Measurements from ENCODE around the gene COMMD10. TPM values are rescaled to one million over a fixed set of nuclear protein-coding genes. Genes with fewer than 3 reads are reported as not detected.

COMMD10 gene
- total and polyA plus RNA-seq, 2 of the 4 experiments (the other 2 are of a cell fraction), result 12.8 to 20.4 TPM

DNA sequence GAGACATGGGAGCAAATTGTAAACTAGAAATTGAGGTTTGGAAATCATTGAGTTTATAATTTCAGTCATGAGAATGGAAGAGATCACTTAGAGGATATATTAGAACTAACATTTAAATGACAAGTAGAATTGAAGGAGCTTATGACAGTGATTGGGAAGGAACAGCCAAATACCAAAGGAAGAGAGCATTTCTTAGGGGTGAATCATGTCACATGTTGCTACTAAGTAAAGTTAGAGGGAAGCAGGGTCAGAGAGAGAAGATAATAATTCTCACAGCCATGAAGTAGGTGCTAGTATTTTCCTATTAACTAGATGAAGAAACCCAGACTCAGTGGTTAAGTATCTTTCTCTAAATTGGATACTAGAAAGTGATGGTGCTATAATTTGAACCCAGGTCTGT, 59.3 kb downstream of the COMMD10 start:
- no peak overlapping the region for H3K14ac ChIP-seq (replicated peaks; ENCODE audit: low read depth, low read length)
- peaks cover 5% of the 10 kb centered on the region in 2 experiments; a peak in 2 of 4 replicates for H3K79me1 ChIP-seq (ENCODE audit: low read depth in 1 of 2, low read length in 2 of 2)
- H2BK20ac ChIP-seq (ENCODE audit: low read depth, low read length), result no peak overlapping the region
- dilution Hi-C loops (cut with HindIII; ENCODE audit: low sequenced_read_pairs, unreplicated experiment), result no loop called here
- intact Hi-C loops (cut with micrococcal nuclease), result no loop called here
- H2BK120ac ChIP-seq (ENCODE audit: low read depth, low read length), result no peak overlapping the region
- no peaks in the 10 kb centered on the region for H4K20me1 ChIP-seq (ENCODE audit: insufficient read depth, low read length)
- no peak overlapping the region for H3K27ac ChIP-seq (ENCODE audit: insufficient read depth, low read length)
- no peak overlapping the region for H3K56ac ChIP-seq (ENCODE audit: extremely low read depth, insufficient read depth, low read length)
- H3K27me3 ChIP-seq (ENCODE audit: control insufficient read depth, insufficient read depth, low read length), result no peaks in the 10 kb centered on the region
- ChIA-PET POLR2A (ENCODE audit: unreplicated experiment) (no interaction called here), CTCF (no interaction called here)
- H2BK5ac ChIP-seq (ENCODE audit: low read depth, low read length, poor library complexity, severe bottlenecking), result no peak overlapping the region
- H3K9ac ChIP-seq (ENCODE audit: low read depth, low read length), result no peak overlapping the region
- no peak overlapping the region for H2BK15ac ChIP-seq (ENCODE audit: low read depth, low read length)
- no peaks in the 10 kb centered on the region for H3K9me3 ChIP-seq (ENCODE audit: control insufficient read depth, insufficient read depth, low read length)
- no peak overlapping the region for H2AK9ac ChIP-seq (replicated peaks; ENCODE audit: low read depth, low read length, poor library complexity)
- no peaks in the 10 kb centered on the region for H3K36me3 ChIP-seq (ENCODE audit: control insufficient read depth, insufficient read depth, low read length)
- no peak overlapping the region for H4K5ac ChIP-seq (ENCODE audit: low read depth, low read length)
- no peaks in the 10 kb centered on the region for H3K4me1 ChIP-seq (ENCODE audit: control insufficient read depth, insufficient read depth, low read length)
- H3K4me3 ChIP-seq (ENCODE audit: insufficient read depth, low read depth, low read length), result no peak overlapping the region
- H3K4me2 ChIP-seq (ENCODE audit: low read depth, low read length), result no peak overlapping the region
- H3K9me1 ChIP-seq (ENCODE audit: insufficient read depth, low read length), result no peaks in the 10 kb centered on the region
- H4K8ac ChIP-seq (ENCODE audit: low read depth in 2 of 2, low read length in 2 of 2), result no peak overlapping the region
- H2AK5ac ChIP-seq (ENCODE audit: low read depth, low read length), result no peak overlapping the region
- H3K18ac ChIP-seq (ENCODE audit: low read depth, low read length), result no peak overlapping the region
- in situ Hi-C loops (cut with MboI; ENCODE audit: low sequenced_read_pairs), result no loop called here
- ATAC-seq (ENCODE audit: low read depth), result peak; percentile 66
- no peak overlapping the region for H3K4ac ChIP-seq (ENCODE audit: low read depth, low read length)
- H4K91ac ChIP-seq (ENCODE audit: insufficient read depth, low read depth, low read length), result no peak overlapping the region
- TF ChIP-seq, protein P1, sequence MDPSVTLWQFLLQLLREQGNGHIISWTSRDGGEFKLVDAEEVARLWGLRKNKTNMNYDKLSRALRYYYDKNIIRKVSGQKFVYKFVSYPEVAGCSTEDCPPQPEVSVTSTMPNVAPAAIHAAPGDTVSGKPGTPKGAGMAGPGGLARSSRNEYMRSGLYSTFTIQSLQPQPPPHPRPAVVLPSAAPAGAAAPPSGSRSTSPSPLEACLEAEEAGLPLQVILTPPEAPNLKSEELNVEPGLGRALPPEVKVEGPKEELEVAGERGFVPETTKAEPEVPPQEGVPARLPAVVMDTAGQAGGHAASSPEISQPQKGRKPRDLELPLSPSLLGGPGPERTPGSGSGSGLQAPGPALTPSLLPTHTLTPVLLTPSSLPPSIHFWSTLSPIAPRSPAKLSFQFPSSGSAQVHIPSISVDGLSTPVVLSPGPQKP (IDR thresholded peaks at IDR 0.05; ENCODE audit: borderline replicate concordance, low read depth, low read length), result no peak
- no peak for TF ChIP-seq RFX5 (IDR thresholded peaks at IDR 0.05; ENCODE audit: low read depth, low read length)
- no peak for TF ChIP-seq CEBPB (IDR thresholded peaks at IDR 0.05; ENCODE audit: low read depth, low read length)
- no peak for TF ChIP-seq SMC3 (IDR thresholded peaks at IDR 0.05; ENCODE audit: low read depth, low read length)
- TF ChIP-seq MAFK (IDR thresholded peaks at IDR 0.05; ENCODE audit: low read depth, low read length), result no peak
- TF ChIP-seq CHD1 (IDR thresholded peaks at IDR 0.05; ENCODE audit: low read depth, low read length), result no peak
- no peak for TF ChIP-seq POLR2A (IDR thresholded peaks at IDR 0.05; ENCODE audit: low read depth, low read length)
- no peak for TF ChIP-seq FOS (IDR thresholded peaks at IDR 0.05; ENCODE audit: low read depth, low read length)
- no peak for TF ChIP-seq RCOR1 (IDR thresholded peaks at IDR 0.05; ENCODE audit: insufficient replicate concordance, low read length)
- TF ChIP-seq MAZ (IDR thresholded peaks at IDR 0.05; ENCODE audit: borderline replicate concordance, low read depth, low read length), result no peak
- no peak for TF ChIP-seq RAD21 (IDR thresholded peaks at IDR 0.05; ENCODE audit: low read length)
- TF ChIP-seq, protein P2, sequence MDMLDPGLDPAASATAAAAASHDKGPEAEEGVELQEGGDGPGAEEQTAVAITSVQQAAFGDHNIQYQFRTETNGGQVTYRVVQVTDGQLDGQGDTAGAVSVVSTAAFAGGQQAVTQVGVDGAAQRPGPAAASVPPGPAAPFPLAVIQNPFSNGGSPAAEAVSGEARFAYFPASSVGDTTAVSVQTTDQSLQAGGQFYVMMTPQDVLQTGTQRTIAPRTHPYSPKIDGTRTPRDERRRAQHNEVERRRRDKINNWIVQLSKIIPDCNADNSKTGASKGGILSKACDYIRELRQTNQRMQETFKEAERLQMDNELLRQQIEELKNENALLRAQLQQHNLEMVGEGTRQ (IDR thresholded peaks at IDR 0.05; ENCODE audit: low read depth, low read length), result no peak
- TF ChIP-seq, protein P3, sequence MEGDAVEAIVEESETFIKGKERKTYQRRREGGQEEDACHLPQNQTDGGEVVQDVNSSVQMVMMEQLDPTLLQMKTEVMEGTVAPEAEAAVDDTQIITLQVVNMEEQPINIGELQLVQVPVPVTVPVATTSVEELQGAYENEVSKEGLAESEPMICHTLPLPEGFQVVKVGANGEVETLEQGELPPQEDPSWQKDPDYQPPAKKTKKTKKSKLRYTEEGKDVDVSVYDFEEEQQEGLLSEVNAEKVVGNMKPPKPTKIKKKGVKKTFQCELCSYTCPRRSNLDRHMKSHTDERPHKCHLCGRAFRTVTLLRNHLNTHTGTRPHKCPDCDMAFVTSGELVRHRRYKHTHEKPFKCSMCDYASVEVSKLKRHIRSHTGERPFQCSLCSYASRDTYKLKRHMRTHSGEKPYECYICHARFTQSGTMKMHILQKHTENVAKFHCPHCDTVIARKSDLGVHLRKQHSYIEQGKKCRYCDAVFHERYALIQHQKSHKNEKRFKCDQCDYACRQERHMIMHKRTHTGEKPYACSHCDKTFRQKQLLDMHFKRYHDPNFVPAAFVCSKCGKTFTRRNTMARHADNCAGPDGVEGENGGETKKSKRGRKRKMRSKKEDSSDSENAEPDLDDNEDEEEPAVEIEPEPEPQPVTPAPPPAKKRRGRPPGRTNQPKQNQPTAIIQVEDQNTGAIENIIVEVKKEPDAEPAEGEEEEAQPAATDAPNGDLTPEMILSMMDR (conservative IDR thresholded peaks at IDR 0.05; ENCODE audit: low read depth, low read length), result no peak
- peak; percentile 50 for DNase-seq
- no TSS peak for BruUV-seq (replicated peaks)
- no peak overlapping the region for H2AFZ ChIP-seq (replicated peaks; ENCODE audit: low read length, poor library complexity)
- H3K23ac ChIP-seq (ENCODE audit: low read depth, low read length), result no peak overlapping the region; the same call in 1 of the 2 replicates

Measured in IMR-90 (cell line).